T1000 (cell line): ENCODE data around the gene SLC2A11.

ENCODE experiments used
- DNase-seq: peaks from one replicate; lab custom pipeline; 2025; ENCODE audit warnings: mixed read lengths; lab: John Stamatoyannopoulos, UW

SLC2A11 gene, protein sequence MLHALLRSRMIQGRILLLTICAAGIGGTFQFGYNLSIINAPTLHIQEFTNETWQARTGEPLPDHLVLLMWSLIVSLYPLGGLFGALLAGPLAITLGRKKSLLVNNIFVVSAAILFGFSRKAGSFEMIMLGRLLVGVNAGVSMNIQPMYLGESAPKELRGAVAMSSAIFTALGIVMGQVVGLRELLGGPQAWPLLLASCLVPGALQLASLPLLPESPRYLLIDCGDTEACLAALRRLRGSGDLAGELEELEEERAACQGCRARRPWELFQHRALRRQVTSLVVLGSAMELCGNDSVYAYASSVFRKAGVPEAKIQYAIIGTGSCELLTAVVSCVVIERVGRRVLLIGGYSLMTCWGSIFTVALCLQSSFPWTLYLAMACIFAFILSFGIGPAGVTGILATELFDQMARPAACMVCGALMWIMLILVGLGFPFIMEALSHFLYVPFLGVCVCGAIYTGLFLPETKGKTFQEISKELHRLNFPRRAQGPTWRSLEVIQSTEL

DNA sequence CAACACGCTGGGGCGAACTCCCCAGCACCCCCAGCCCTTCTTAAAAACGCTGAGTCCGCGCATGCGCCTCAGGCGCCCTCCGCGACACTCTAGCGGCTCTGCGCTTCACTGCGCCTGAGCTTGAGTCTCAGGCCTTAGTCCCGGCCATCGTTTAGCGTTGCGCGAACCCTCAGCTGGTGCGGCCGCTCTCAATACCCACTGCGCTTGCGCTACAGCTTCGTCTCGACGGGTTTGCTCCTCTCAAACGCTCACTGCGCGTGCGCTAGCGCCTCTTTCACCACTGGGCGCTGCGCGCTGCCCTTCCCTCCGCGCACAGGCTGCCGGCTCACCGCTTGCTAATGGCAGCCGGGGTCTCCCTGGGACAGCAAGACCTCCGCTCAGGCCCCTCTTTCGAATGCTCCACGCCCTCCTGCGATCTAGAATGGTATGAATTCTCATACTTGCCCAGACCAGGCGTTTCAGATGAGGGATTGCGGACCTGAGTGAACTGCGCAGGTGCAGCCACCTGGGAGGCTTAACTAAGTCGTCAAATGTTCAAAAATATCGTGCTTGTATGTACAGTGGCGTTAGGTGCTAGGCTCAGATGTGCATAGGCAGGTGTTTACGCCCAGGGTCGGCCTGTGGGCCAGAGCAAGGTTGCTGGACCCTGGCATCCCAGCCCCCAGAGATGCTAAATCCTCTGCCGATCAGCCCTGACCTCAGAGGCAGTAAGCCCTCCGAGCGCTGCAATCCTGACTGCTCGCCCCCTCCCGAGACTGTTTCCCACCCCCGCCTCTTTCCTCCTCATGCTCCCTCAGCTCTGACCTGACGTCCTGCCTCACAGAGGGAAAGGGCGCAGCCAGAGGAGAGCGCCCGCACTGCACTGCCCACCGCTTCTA lies at the start of gene SLC2A11:
Gene SLC2A11 (plus strand): TSS at position 270 of the 878 bp plus-strand sequence. CDS start 125 bp downstream, at position 395.
- peak; percentile 92 for DNase-seq

DNA sequence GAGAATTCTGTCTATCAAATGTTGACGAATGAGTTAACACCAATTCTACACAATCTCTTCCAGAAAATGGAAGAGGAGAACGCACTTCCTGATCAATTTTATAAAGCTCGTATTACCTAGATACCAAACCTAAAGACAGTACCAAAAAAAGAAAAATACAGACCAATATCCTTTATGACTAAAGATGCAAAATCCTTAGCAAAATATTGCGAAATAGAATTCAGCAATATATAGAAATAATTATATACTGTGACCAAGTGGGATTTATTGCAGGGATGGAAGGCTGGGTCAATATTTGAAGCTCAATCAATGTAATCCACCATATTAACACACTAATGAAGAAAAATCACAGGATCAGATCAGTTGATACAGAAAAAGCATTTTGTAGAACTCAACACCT lies 45.3 kb upstream of the SLC2A11 start:
- DNase-seq = no peak

DNA sequence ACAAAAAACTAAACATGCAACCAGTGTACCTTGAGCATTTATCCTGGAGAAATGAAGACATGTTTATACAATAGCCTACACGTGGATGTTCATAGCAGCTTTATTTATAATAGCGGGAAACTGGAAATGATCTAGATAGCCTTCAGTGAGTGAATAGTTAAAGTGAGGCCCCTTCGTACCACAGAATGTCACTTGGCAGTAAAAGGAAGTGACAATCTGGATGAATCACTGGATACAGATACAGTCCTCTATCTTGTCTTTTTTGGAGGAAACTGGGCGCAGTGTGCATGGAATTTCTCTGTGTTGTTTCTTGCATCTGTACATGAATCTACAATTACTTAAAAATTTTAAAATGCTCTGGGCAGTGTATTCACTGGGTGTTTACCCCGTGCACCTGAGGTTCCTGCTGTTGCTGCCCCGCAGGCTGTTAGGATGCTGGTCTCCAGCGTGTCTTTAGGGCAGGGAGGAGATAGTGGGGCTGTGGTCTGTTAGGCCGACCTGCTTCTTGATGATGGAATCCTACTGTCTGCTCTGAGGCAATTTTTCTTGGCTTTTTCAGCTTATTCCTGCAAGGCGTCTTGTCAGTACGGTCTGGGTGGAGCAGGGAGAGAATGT lies 42.0 kb upstream of the SLC2A11 start:
- no peak for DNase-seq

DNA sequence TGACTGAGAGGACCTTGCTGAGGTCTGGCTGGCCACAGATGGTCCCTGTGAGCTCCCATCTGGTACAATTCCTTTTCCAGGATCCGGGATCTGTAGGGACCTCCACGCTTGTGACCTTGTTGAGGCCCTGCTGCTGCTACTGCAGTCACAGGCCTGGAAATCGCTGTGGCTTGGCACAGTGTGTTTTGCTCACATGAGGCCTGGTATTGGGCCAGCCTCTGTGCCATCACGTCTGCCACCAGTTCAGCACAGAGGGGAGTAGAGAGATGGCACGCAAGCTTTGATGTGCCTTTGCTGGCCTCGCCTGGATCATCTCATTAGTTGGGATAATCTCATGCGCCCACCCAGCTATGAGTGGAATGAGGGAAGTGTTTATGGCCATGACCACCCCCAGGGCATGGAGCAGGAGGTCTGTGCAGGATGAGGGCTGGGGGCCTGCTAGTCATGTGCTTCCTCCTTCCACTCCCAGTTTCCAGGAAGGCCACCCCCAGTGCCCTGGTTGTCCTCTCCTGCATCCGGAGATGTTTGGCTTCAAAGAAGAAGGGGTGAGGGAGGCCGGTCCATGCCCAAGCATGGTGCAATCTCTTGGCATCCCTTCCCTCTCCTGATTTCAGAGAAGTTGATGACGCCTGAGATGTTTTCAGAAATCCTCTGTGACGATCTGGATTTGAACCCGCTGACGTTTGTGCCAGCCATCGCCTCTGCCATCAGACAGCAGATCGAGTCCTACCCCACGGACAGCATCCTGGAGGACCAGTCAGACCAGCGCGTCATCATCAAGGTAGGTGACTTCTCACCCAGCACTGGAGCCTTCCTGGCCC lies 41.3 kb upstream of the SLC2A11 start:
- no peak for DNase-seq

DNA sequence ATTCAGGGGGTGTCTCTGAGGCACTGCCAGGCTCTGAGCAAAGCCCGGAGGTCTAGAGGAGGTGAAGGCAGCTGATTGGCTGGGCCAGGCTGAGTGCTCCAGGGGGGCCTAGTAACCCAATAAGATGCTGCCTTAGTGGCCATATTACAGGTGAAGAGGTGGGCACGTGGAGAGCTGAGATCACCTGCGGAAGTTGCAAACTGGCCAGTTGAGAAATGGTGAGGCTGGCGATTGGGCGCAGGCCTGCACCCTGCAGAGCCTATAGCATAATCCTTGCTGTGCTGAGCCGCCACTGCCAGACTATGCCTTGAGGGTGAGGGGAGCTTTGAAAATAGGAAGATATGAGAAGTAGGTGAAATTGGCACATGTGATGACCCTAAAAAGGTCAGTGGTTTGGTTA lies 40.5 kb upstream of the SLC2A11 start:
- DNase-seq = no peak

DNA sequence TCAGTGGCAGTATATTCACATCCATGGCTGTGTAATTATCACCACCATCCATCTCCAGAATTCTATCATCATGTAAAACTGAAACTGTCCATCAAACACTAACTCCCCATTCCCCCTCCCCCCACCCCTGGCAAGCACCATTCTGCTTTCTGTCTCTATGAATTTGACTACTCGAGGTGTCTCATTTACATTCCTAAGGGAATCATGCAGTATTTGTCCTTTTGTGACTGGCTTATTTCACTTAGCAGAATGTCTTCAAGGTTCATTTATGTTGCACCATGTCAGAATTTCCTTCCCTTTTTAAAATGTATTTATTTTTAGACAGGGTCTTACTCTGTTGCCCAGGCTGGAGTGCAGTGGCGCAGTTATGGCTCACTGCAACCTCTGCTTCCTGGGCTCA lies 39.1 kb upstream of the SLC2A11 start:
- DNase-seq = no peak

DNA sequence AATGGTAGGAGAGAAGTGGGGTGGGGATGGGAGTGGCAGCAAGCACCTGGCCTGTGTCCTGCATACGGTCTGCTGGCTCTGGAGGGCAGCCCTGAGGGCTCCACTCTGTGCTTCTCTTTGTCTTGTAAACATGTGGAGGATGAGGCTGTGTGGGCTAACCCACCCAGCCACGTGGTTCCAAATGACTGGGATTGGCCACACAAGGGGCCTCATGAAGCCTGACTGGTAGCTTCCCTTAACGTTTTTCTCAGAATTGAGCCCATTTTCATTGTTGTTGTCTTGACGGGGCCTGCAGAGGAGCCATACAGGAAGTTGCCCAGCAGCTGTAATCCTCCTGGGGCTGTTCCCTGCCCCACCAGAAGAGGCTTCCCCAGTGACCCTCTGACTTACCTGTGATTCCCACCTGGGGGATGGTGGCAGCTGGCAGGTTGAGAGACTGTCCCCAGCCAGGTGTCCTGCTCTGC lies 36.9 kb upstream of the SLC2A11 start:
- DNase-seq = no peak

DNA sequence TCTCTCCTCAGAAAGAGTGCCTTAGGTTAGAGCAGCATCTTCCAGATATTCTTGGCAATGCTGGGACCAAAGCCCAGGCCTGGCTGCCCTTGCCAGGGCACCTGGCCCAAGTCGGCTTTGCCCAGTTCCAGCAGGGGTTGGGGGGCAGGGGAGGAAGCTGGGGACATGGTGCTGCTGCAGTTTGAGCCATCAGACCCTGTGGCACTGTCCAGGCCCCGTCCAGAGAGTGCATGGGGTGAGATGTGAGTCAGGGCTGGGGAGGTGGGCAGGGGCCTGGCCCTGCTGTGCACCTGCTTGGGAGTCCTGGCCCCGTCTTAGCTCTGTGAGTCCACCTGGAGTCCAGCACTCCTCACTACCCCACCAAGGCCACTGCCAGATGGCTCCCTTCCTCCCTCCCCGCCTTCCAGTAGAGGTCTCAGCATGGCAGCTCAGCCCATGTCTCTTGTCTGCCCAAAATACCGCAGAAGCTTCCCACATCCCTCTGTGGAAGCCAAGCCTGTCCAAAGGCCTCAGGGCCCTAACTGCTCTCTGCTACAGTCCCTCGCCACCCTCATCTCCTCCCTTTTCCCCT lies 35.5 kb upstream of the SLC2A11 start:
- DNase-seq = no peak

DNA sequence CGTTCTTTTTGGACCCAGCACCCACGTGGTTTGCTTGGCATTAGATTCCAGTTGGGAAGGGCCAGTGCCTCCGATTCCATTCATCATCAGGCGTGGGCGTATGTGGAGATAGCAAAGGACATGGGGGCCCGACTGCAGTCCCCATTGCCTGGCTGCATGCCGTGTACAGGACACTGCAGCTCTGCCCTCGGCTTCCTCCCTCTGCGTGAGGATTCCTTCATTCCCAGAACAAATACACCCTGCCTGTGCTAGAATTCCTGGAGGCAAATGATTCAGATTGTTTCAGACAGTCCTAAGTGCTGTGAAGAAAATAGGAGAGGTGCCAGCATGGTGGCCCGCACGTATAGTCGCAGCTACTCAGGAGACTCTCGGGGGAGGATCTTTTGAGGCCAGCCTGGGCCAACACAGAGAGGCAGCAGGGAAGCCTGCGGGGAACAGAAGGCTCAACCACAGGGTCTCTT lies 34.3 kb upstream of the SLC2A11 start:
- no peak for DNase-seq

DNA sequence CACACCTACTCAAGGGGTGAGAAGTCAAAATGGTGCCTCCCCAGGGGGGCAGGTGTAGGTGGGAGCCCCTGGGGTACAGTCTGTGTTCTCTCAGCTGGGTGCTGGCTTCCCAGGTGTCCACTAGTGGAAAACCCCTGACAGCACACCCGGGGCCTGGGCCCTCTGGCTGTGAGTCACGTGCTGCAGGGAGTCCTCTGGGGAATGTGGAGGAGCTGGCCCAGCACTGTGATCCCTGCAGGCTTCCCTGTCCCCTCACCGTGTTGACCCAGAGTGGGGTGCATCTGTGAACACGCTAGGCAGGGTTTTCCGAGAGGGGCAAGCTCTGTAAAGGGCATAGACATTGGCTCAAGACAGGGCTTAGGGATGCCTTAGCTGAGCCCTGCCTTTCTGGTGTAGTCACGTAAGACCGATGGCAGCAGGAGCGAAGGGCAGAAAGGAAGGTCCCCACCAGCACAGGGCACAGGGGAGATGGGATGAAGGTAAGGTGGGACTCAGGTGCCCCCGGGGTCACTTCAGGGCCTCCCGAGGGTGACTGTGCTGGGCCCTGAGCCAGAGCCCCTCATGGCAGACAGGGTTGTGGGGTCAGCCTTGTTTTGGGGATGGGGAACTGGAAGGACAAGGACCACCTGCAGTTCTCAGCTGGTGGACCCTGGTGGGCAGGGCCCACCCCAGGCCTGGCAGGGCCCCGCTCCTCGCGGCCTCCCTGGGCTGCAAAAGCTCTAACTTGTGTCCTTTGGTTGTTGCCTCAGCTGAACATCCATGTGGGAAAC lies 33.0 kb upstream of the SLC2A11 start:
- DNase-seq = no peak

DNA sequence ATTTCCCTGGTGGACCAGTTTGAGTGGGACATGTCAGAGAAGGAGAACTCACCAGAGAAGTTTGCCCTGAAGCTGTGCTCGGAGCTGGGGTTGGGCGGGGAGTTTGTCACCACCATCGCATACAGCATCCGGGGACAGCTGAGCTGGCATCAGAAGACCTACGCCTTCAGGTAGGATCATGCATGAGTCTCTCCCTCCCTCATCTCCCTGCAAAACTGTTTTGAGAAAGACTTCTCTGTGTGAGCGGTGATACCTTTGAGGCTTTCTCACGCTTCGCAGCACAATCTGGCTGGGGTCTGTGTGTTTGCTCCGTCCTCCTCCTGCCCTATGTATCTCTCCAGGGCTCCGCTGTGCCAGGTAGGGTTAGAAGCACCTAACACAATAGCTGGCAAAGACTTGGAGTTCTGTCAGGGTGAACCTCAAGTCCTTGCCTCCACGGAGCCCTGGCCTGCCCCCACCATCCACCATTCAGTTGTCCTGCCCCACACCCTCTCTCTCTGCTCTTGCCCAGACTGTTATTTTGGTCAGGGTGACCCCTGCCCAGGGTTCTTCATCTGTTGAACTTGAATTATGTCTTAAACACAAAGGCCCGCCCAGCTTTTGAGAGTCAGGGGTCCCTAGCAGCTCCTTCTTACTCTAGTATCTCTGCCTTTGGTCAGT lies 32.3 kb upstream of the SLC2A11 start:
- DNase-seq = no peak

DNA sequence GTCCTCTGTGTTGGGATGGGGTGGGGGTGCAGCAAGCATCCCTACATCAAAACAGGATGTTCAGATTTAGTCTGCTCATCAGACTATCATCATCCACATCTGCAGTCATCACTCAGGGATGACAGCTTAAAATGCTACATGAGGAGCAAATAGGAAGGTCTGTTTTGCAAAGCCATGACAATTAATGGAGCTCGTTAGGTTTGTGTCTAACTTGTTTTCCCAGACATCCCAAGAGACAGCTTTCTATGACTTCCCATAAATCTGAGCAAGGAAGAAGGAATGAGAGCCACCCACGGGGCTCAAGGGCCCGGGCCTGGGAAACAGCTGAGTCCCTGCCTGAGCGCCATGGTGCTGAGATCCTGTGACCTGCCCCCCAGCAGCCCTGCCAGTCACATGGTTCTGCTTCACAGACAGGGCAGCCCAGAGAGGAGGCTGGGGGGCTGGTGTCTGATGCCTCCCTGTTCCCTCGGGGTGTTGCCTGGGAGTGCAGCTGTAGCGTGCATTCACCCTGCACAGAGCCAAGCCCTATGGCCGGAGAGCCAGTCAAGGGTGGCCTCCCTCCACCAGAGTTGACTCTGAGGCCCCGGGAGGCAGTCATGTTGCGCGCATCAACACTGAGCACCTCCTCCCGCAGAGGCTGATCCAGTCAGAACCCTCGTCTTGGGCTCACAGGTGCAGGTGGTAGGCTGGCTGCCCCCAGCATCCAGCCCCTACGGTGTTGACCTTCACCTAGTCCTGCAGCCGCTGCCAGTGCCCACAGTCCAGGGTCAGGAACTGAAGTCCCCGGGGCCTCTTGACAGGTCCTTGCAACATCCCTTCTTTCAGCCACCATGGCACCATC lies 30.9 kb upstream of the SLC2A11 start:
- DNase-seq = no peak

DNA sequence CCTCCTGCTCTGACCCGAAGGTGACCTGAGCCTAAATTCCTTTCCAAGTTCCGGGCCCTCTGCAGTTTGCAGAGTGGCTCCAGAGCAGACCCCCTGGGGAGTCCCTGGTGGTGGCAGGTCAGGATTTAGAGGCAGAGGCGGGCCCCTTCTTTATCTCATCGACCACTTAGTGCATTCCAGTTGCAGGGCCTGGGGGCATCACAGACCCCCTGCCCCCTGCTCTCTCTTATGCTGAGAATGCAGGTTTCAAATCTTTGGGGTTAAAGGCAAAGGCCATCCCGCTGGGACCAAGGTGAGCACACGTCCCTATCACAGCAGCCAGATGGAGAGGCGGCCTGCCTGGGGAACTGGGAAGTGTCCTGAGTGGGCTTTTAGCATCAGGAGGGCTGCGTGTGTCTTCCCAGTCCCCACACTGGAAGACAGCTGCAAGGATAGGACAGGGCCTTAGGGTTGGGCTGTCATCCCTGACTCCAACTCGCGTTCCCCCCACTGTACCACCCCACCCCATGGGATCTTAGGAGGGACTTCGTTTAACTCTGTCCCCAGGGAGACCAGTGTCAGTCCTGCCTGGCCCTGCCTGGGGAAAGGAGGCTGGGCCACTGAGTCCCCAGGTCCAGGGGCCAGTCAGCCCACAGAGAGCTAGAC lies 30.2 kb upstream of the SLC2A11 start:
- no peak for DNase-seq

DNA sequence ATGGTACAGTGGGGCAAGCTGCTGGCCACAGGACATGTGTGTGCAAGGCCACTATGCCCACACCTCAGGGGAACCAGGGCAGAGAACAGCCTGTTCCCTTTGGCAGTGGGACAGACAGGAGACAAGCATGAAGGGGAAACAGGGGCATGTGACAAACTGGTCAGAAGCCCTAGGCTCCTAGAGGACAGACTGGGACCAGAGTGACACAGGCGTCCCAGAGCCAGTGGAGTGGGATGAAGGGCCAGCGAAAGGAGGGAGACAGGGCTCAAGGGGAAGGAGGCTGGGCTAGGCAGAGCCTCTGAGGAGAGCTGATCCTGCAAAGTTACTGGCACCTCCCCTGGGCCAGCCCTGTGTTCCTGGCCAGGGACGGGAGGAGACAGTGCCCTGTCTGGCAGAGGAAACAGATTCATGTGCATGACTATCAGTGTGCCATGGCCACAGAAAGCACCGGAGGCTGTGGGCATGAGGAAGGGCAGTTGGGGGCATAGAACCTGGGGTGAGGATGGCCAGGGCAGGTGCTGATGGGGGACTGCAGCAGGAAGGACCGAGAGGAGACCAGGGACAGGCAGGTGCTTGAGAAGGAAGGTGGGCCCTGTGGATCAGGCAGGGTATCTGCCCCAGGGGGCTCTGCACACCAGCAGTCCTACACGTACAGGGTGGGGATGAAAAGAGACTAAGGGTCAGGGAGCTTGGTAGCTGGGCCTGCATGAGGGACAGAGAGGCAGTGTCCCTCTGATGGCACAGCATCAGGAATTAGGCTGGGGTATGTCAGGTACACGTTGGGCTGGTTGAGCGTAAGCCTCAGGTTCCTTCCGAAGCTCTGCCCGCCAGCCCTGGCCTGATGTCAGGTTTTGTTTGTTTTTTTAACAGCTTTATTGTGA lies 28.6 kb upstream of the SLC2A11 start:
- no peak for DNase-seq

DNA sequence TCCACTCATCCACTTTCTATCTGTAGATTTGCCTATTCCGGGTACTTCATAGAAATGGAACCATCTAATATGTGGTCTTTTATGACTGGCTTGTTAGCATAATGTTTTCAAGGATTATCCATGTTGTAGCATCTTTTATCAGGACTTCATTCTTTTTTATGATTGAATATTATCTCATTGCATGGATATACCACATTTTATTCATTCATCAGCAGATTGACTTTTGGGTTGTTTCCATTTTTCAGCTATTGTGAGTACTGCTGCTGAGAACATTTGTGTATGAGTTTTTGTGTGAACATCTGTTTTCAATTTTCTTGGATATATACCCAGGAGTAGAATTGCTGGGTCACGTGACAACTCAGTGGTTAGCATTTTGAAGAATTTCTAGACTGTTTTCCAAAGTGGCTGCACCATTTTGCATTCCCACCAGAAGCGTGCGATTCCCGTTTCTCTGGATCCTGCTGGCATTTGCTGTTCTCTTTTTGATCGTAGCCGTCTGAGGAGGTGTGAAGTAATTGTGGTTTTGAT lies 27.8 kb upstream of the SLC2A11 start:
- no peak for DNase-seq

DNA sequence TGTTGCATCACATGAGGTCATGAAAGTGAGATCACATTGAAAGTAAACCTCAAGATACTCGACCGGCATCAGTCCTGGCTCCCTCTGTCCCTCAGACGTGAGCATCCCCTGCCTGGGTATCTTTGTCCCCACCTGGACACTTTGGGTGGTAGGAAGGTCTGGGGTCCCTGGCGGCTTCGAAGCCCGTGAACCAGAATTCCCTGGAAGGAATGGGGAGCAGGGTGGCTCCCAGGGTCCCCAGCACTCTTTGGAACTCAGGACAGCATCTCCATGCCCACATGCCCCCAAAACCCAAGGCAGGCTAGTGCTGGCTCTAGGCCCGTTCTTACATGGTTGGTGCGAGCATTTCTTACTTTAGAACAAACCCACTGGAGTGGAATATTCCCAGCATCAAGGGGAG lies 26.4 kb upstream of the SLC2A11 start:
- DNase-seq = no peak

DNA sequence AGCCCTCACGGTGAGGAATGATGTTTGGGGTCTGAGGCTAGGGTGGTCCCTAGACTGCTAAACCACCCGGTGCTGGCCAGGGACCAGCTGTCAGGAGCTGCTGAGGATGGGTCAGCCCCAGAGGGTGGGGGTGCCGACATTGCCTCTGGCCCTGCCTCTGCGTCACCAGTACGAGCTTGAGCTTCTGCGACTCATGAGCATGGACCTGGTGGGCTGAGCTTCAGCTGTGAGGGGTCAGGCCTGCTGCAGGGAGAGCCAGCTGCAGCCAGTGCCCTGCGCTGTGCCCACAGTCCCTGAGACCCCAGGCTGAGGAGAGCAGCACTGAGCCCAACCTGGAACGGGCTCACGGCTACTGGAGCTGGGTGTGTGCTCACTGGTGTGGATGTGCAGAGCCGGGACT lies 25.9 kb upstream of the SLC2A11 start:
- no peak for DNase-seq
